Activated CD4-positive, alpha-beta T cell treated with anti-CD3 and anti-CD28 coated beads, Interleukin-2, Interleukin-4, amounts not matched to agents 100 ng/mL and 50 ng/mL, durations not matched to agents 16 hours and 8 hours (primary cell): ENCODE data around the gene CABP2.
"Not testable (repeated sequence)": the region's sequence is repeated elsewhere in the genome, so short reads cannot be mapped to it uniquely, and the experiment has no call there.

Experiments used
- DNase-seq: peaks from one replicate; pipeline ENCODE4 v3.0.0-alpha.2; 2020; ENCODE audit warnings: low spot score

CABP2 gene

DNA sequence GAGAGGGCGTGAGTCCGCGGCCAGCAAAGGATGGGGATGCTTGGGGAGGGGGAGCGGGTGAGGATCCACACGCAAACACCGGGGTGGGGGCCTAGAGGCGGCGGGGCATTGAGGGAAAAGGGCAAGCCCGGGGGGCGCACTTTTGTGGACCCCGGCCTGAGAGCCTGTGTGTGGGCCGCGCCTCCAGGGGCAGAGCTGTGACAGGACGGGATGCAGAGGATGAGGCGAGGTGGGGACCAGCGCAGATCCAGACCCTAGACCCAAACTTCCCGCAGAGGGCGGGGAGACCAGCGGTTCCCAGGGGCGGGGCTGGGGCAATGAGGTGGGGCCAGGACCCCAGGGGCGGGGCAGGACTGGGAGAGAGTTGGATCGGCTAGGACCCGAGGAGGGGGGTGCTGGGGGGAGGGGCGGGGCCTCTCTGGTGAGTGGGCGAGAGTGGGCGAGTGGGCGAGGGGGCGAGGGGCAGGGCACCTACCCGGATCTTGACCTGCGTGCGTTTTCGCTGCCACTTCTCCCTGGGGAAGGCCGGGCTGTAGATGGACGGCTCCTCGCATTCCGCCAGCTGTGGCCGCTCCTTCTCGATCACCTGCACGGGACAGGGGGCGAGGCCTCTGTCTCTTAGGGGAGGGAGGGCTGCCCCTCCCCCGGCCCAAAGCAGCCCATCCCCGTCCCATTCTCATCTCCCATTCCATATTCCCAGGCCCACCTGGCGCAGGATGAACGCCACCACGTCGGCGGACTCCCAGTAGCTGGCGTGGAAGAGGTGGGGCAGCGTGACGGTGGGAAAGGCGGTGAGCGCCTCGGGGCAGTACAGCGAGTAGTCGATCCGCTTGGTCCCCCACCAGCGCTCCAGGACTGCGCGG, 28.6 kb downstream of the CABP2 start:
- DNase-seq = no peak

- DNase-seq = no peak
Measured at GRCh38 chr11:67493548-67494370, 29.5 kb downstream of the CABP2 start.

GRCh38 chr11:67492801-67493547, 30.3 kb downstream of the CABP2 start:
- no peak for DNase-seq

GRCh38 chr11:67492069-67492727, 31.0 kb downstream of the CABP2 start:
- no peak for DNase-seq

- no peak for DNase-seq
Measured at GRCh38 chr11:67491276-67492068, 31.8 kb downstream of the CABP2 start.

DNA sequence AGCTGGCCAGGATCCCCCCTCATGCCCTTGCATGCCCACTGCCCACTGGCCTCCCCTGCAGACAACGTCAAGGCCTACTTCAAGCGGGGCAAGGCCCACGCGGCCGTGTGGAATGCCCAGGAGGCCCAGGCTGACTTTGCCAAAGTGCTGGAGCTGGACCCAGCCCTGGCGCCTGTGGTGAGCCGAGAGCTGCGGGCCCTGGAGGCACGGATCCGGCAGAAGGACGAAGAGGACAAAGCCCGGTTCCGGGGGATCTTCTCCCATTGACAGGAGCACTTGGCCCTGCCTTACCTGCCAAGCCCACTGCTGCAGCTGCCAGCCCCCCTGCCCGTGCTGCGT, 32.5 kb downstream of the CABP2 start:
- DNase-seq = no peak

GRCh38 chr11:67489885-67490726, 33.1 kb downstream of the CABP2 start:
- no peak for DNase-seq

DNA sequence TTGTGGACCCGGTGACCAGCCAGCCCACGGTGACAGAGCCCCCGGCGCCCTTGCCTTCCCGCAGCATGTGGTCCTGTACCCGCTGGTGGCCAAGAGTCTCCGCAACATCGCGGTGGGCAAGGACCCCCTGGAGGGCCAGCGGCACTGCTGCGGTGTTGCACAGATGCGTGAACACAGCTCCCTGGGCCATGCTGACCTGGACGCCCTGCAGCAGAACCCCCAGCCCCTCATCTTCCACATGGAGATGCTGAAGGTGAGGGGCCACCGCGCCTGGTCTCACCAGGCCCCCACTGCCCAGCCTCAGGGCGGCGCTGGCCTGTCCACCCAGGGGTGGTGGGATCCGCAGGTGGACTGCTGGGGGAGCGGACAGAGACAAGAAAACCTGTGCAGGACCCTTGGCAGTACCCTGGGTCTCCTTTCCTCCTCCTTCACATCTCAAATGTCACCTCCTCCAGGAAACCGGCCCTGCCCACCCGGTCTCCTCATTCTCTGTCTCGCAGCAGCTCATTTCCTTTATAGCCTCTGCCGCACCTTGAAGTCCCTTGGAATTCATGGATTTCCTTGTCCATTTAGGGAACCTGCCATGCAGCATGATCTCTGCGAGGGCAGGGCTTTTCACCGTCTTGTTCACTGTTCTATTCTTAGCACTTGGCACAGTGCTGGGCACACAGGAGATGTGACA, 33.9 kb downstream of the CABP2 start:
- no peak for DNase-seq

DNA sequence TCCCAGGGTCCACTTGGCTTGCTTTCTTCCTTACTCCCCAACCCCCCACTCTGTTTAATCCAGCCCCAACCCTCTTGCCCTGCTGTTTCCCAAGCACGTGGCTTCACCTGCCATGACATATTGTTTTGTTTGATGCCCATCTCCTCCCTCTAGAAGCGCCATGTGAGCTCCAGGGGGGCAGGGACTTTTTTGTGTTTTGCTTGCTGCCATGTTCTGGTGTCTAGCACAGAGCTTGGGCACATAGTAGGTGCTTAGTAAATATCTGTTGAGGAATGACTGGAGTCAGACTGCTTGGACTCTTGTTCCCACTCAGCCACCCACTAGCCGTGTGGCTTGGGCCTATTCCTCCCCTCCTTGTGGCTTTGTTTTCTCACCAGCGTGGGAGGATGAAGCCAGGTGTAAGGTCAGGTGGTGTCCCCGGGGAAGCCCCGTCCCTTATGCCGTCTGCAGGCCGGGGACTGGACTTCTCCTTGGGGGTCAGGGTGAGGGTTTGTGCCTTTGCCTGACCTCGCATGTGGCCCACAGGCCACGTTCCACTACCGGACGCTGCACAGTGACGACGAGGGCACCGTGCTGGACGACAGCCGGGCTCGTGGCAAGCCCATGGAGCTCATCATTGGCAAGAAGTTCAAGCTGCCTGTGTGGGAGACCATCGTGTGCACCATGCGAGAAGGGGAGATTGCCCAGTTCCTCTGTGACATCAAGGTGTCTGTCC, 36.6 kb downstream of the CABP2 start:
- DNase-seq = peak; percentile 69

GRCh38 chr11:67485873-67486361, 37.3 kb downstream of the CABP2 start:
- DNase-seq = peak; percentile 84

DNA sequence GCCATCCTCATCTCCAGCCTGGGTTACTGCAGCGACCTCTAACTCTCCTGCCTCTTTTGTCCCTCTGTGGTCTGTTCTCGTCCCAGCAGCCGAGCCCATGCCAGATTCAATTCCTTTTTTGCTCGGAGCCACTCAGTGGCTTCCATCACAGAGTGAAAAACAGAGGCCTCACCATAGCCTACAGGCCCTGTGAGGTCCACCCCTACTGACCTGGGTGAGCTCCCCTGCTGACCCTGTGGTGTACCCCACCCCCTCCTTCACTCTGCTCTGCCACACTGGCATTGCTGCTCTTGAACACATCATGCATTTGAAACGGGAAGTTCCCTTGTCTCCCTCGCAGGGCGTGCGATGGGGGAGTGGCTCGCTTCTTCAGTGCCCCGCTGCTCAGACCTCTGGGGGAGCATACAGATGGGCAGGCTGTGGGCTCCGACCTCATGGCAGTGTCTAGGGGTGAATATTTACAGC, 38.4 kb downstream of the CABP2 start:
- DNase-seq = peak; percentile 87

DNA sequence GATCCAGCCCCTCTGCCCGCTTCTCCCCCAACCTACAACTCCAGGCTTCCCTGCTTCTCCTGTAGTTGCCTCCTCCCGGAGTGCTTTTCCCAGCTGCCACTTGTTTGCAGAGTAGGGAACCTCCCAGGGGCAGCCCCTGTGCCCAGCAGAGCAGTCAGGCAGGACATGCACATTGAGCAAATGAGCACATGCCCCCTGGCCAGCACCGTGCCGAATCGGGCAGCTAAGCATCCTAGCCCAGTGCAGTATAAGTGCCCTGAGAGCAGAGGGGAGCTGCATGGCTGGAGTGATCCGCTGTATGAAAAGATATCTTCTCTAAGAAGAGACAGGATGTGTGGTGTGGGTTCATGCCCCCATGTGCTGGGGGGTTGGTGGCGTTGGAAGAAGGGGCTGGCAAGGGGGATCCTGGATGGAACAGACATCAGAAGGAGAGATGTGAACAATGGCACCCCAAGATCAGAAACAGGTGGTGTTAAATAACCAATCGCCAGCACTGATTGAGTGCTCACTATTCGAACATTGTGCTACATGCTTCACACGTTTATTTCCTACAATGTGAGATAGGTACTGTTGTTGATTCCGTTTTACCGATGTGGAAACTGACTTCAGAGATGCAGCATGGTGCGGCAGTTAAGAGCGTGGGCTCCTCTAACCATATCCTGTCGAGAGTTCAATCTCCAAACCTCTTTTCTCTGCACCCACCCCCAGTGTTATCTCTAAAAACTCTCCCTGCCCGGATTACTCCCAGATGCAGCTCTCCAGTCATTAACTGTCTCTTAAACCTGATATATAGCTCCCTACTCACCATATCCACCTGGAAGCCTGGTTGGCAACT, 39.2 kb downstream of the CABP2 start:
- peak; percentile 67 for DNase-seq

DNA sequence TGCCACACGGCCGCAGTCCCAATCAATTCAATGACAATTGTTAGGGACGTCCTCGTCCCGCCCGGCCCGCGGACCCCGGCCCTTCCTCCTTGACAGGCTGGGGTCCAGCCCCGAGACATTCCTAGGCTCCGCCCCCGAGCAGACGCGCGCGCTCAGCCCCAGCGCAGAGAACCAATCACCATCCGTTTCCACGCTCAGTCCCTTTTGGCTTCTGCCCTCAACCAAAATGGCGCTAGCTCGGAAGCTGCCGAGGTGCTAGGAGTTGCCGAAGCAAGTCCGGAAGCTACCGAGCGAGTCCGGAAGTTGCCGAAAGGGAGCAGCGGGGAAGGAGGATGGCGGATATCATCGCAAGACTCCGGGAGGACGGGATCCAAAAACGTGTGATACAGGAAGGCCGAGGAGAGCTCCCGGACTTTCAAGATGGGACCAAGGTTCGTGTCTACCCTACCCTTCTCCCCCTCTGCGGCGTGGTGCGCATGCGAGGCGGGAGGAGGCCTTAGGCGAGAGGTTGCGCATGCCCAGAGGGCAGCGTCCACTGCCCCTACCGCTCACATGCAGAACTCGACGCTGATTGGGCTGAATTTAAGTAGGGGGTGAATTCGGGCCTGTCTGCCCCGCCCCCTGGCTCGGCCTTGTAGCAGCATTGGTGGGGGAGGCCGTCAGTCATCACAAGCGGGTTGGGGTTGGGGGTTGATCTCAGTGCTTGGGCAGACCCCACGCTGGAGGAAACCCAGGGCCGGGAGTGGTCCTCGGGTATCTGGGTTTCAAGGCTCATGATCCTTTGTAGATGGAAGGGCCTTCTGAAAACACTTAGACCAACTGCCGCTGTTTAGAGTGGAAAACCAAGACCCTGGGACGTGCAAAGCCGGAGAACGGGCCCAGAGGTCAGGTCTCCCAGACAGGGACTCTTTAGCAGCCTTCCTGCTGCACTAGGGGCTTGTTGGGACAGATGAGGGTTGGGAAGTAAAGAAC, 40.1 kb downstream of the CABP2 start, which contains the start of gene AIP:
AIP (plus strand) TSS at position 200 of the 972 bp plus-strand sequence; CDS start at position 333, 133 bp downstream.
- peak; percentile 99 for DNase-seq

GRCh38 chr11:67482275-67482826, 40.9 kb downstream of the CABP2 start:
- no peak for DNase-seq

- DNase-seq = not testable (repeated sequence)
Measured at GRCh38 chr11:67477344-67478050, 45.7 kb downstream of the CABP2 start.
